Natural killer cell (primary cell): ENCODE data around the gene RND2. TPM values are rescaled to one million over a fixed set of nuclear protein-coding genes. Genes with fewer than 3 reads are reported as not detected.

Experiments used
- ATAC-seq, 3 donors: fragments of 150-1000 bp in 2 of 3; fragments of 200-7000 bp in 1 of 3; cut with Tn5 transposase; 1 replicate in 1 of 3; 2 replicates in 2 of 3; pipeline ENCODE4 v1.10.0; 2021; ENCODE audit warnings: mild to moderate bottlenecking in 2 of 3, moderate library complexity in 2 of 3
- DNase-seq, 2 donors: peaks; one replicate each; pipeline versions ENCODE4 v3.0.0 to v3.0.0-alpha.2; 2013 to 2021; ENCODE audit warnings: mixed read lengths in 1 of 2
- H3K27ac ChIP-seq: one replicate; pipeline ENCODE4 v1.5.1; 2013; ENCODE audit warnings: mild to moderate bottlenecking, low read length
- H3K27me3 ChIP-seq: one replicate; pipeline ENCODE4 v1.6.1; 2013; ENCODE audit warnings: low read length; ENCODE audit not compliant: control insufficient read depth, insufficient read depth
- H3K36me3 ChIP-seq: one replicate; pipeline ENCODE4 v1.6.1; 2013; ENCODE audit warnings: low read length; ENCODE audit not compliant: control insufficient read depth, insufficient read depth
- H3K4me1 ChIP-seq: one replicate; pipeline ENCODE4 v1.6.1; 2013; ENCODE audit warnings: low read length; ENCODE audit not compliant: control insufficient read depth, insufficient read depth
- H3K4me3 ChIP-seq: one replicate; pipeline ENCODE4 v1.5.1; 2013; ENCODE audit warnings: low read length
- H3K9me3 ChIP-seq: one replicate; pipeline ENCODE4 v1.6.1; 2013; ENCODE audit warnings: low read length; ENCODE audit not compliant: control insufficient read depth, insufficient read depth
- H3K27ac Mint-ChIP-seq, 2 donors: one replicate each; pipeline ENCODE4 v1.8.0; 2022; ENCODE audit warnings: mild to moderate bottlenecking in 2 of 2, mixed read lengths in 2 of 2, moderate library complexity in 1 of 2
- H3K27me3 Mint-ChIP-seq, 2 donors: one replicate each; pipeline ENCODE4 v1.8.0; 2022; ENCODE audit warnings: low read depth in 2 of 2, mixed read lengths in 2 of 2
- H3K36me3 Mint-ChIP-seq: one replicate; pipeline ENCODE4 v1.8.0; 2022; ENCODE audit warnings: mixed read lengths
- H3K4me1 Mint-ChIP-seq, 2 donors: one replicate each; pipeline ENCODE4 v1.8.0; 2022; ENCODE audit warnings: mixed read lengths in 2 of 2
- H3K4me3 Mint-ChIP-seq: one replicate; pipeline ENCODE4 v1.8.0; 2022; ENCODE audit warnings: mild to moderate bottlenecking, moderate library complexity, mixed read lengths
- H3K9me3 Mint-ChIP-seq, 2 donors: one replicate each; pipeline ENCODE4 v1.8.0; 2022; ENCODE audit warnings: mixed read lengths in 2 of 2
- CTCF ChIP-seq: fragments of 200-600 bp; IDR thresholded peaks from one replicate; pipeline ENCODE4 v1.8.0; 2022; ENCODE audit warnings: antibody characterized with exemption
- WGBS: methylation state at CpG from one replicate; pipeline ENCODE4 v1.1.7; 2013; ENCODE audit warnings: missing lambda C conversion rate; ENCODE audit not compliant: insufficient coverage; 5-methylcytosine and 5-hydroxymethylcytosine counted together
- intact Hi-C: fragments of 100-400 bp; cut with micrococcal nuclease; formaldehyde crosslinking; loops from one replicate; pipeline ENCODE4 v1.14.2; 2022
- total RNA-seq, 4 donors: library from RNA; stranded (reverse); fragments of 120-200 nt in 1 of 4; gene quantifications; one replicate each; pipeline versions ENCODE4 v1.2.3 to v1.2.4, GENCODE V29; 2013 to 2022

Gene RND2
- total RNA-seq, 3 donors from 2014 or later (not counting 1 experiment from before 2014, with no cell fraction given) = 0.12 to 0.58 (median 0.14) TPM

GRCh38 chr17:43062984-43063638, 38.1 kb downstream of the RND2 start:
- intact Hi-C loops = no loop called here

GRCh38 chr17:43068570-43069367, 43.7 kb downstream of the RND2 start:
- no peaks in the 10 kb centered on the region for H3K9me3 ChIP-seq
- Mint-ChIP-seq H3K36me3 (no peaks in the 10 kb centered on the region), H3K27me3 (no peaks in the 10 kb centered on the region), H3K4me3 (no peak overlapping the region), H3K9me3 (no peaks in the 10 kb centered on the region), H3K4me1 (no peaks in the 10 kb centered on the region), H3K27ac (no peak overlapping the region)
- DNase-seq (no peak), ATAC-seq (no peak)
- no peaks in the 10 kb centered on the region for H3K4me1 ChIP-seq
- H3K4me3 ChIP-seq = no peak overlapping the region
- no peak for TF ChIP-seq CTCF
- H3K27me3 ChIP-seq = no peaks in the 10 kb centered on the region
- 99% methylated on average over 6 of the region's 6 CpGs for WGBS
- intact Hi-C loops = no loop called here
- no peak overlapping the region for H3K27ac ChIP-seq
- no peaks in the 10 kb centered on the region for H3K36me3 ChIP-seq

More at GRCh38 chr17:43062984-43063638, 38.1 kb downstream of the RND2 start:
- DNase-seq = no peak
- WGBS = 98% methylated on average over 9 of the region's 10 CpGs
- Histone ChIP-seq H3K9me3 (no peaks in the 10 kb centered on the region), H3K4me3 (no peak overlapping the region), H3K4me1 (no peaks in the 10 kb centered on the region), H3K27ac (no peak overlapping the region), H3K36me3 (no peaks in the 10 kb centered on the region), H3K27me3 (no peaks in the 10 kb centered on the region)
- H3K36me3 Mint-ChIP-seq = no peaks in the 10 kb centered on the region
- no peak overlapping the region for H3K4me3 Mint-ChIP-seq
- no peak for TF ChIP-seq CTCF
- H3K27ac Mint-ChIP-seq = no peak overlapping the region
- no peak for ATAC-seq
- no peaks in the 10 kb centered on the region for H3K4me1 Mint-ChIP-seq
- no peaks in the 10 kb centered on the region for H3K9me3 Mint-ChIP-seq
- no peaks in the 10 kb centered on the region for H3K27me3 Mint-ChIP-seq

GRCh38 chr17:43069368-43069898, 44.4 kb downstream of the RND2 start:
- H3K36me3 Mint-ChIP-seq = no peaks in the 10 kb centered on the region
- H3K27ac Mint-ChIP-seq = no peak overlapping the region
- DNase-seq (no peak), ATAC-seq (no peak)
- H3K4me1 ChIP-seq = no peaks in the 10 kb centered on the region
- intact Hi-C loops = no loop called here
- 96% methylated on average over 3 of the region's 3 CpGs for WGBS
- H3K27ac ChIP-seq = no peak overlapping the region
- no peaks in the 10 kb centered on the region for H3K27me3 Mint-ChIP-seq
- H3K36me3 ChIP-seq = no peaks in the 10 kb centered on the region
- no peaks in the 10 kb centered on the region for H3K27me3 ChIP-seq
- H3K4me3 Mint-ChIP-seq = no peak overlapping the region
- H3K9me3 Mint-ChIP-seq = no peaks in the 10 kb centered on the region
- no peak overlapping the region for H3K4me3 ChIP-seq
- TF ChIP-seq CTCF = no peak
- no peaks in the 10 kb centered on the region for H3K4me1 Mint-ChIP-seq
- no peaks in the 10 kb centered on the region for H3K9me3 ChIP-seq
